Endothelial cell of umbilical vein (primary cell): ENCODE data around the gene USB1. TPM values are rescaled to one million over a fixed set of nuclear protein-coding genes. Genes with fewer than 3 reads are reported as not detected.

ENCODE experiments used
- BruUV-seq: library from RNA; stranded (reverse); fragments of 400-500 nt; replicated peaks from 2 replicates; lab custom pipeline; 2021; lab: Mats Ljungman, UMichigan
- CTCF ChIA-PET: fragments of 300-600, 350-600 bp; sonication (Branson Sonifier 250); formaldehyde crosslinking; loops from one replicate; lab custom pipeline; 2021; ENCODE audit warnings: antibody characterized with exemption, inconsistent platforms; lab: Charles Lee
- POLR2A ChIA-PET: fragments of 300-600, 350-600 bp; sonication (Branson Sonifier 250); formaldehyde crosslinking; loops from one replicate; lab custom pipeline; 2021; ENCODE audit warnings: antibody characterized with exemption, inconsistent platforms; lab: Charles Lee
- DNase-seq: peaks from one replicate; pipeline ENCODE4 v3.0.0-alpha.2; 2011; ENCODE audit warnings: low read depth, low spot score
- FAIRE-seq: peaks from 2 replicates; lab custom pipeline; 2011; peaks lifted over from hg19 to GRCh38; lab: Jason Lieb, UNC
- H2AFZ ChIP-seq: 2 replicates; pipeline ENCODE4 v1.6.0; 2012; ENCODE audit warnings: low read depth, low read length, control low read depth, inconsistent platforms
- H3K27ac ChIP-seq: 2 replicates; pipeline ENCODE4 v1.5.1; 2011; ENCODE audit warnings: low read depth, mild to moderate bottlenecking, control low read depth, low read length, moderate library complexity; ENCODE audit not compliant: insufficient read depth
- H3K27me3 ChIP-seq, 2 experiments: 2 replicates each; pipeline versions ENCODE4 v1.6.0 to v1.6.1; 2011; ENCODE audit warnings: low read length in 2 of 2, mixed read lengths in 1 of 2; ENCODE audit not compliant: control insufficient read depth in 2 of 2, insufficient read depth in 2 of 2
- H3K36me3 ChIP-seq, 2 experiments: 2 replicates in 1 of 2; 3 replicates in 1 of 2; pipeline ENCODE4 v1.5.1; 2011; ENCODE audit warnings: low read length in 2 of 2, mild to moderate bottlenecking in 1 of 2, moderate library complexity in 1 of 2; ENCODE audit not compliant: control insufficient read depth in 2 of 2, insufficient read depth in 2 of 2; ENCODE audit errors: extremely low read depth in 1 of 2
- H3K4me1 ChIP-seq: 3 replicates; pipeline ENCODE4 v1.5.1; 2011; ENCODE audit warnings: mild to moderate bottlenecking, low read length; ENCODE audit not compliant: control insufficient read depth, insufficient read depth; ENCODE audit errors: extremely low read depth
- H3K4me2 ChIP-seq: 2 replicates; pipeline ENCODE4 v1.6.1; 2011; ENCODE audit warnings: low read length, control low read depth, mixed read lengths; ENCODE audit not compliant: insufficient read depth
- H3K4me3 ChIP-seq, 3 experiments: fragments of 200-600 bp in 1 of 3; sonication (generic), shearing (Covaris generic) in 1 of 3; replicated peaks in 1 of 3; 2 replicates each; pipeline ENCODE4 v1.5.1; 2011 to 2016; ENCODE audit warnings: control low read depth in 3 of 3, low read length in 3 of 3, mild to moderate bottlenecking in 2 of 3, inconsistent platforms in 1 of 3, low read depth in 1 of 3, moderate library complexity in 1 of 3; ENCODE audit not compliant: insufficient read depth in 1 of 3
- H3K79me2 ChIP-seq: 2 replicates; pipeline ENCODE4 v1.6.0; 2012; ENCODE audit warnings: low read length, inconsistent platforms; ENCODE audit not compliant: control insufficient read depth, insufficient read depth
- H3K9ac ChIP-seq: replicated peaks from 2 replicates; pipeline ENCODE3; 2011; ENCODE audit warnings: low read length, control low read depth; ENCODE audit not compliant: insufficient read depth; ENCODE audit errors: extremely low read depth
- H3K9me1 ChIP-seq: replicated peaks from 3 replicates; pipeline ENCODE4 v1.6.0; 2011; ENCODE audit warnings: mild to moderate bottlenecking, low read length; ENCODE audit not compliant: control insufficient read depth, insufficient read depth; ENCODE audit errors: extremely low read depth
- H3K9me3 ChIP-seq: replicated peaks from 2 replicates; pipeline ENCODE4 v1.5.1; 2012; ENCODE audit warnings: low read length, inconsistent platforms; ENCODE audit not compliant: control insufficient read depth, insufficient read depth
- H4K20me1 ChIP-seq: replicated peaks from 2 replicates; pipeline ENCODE3; 2011; ENCODE audit warnings: mild to moderate bottlenecking, low read length; ENCODE audit not compliant: control insufficient read depth, insufficient read depth; ENCODE audit errors: extremely low read depth
- FOS ChIP-seq: IDR thresholded peaks from 2 replicates; pipeline ENCODE4 v1.6.1; 2011; ENCODE audit warnings: mild to moderate bottlenecking, low read length, moderate library complexity, borderline replicate concordance; ENCODE audit not compliant: insufficient read depth
- JUN ChIP-seq: IDR thresholded peaks from 2 replicates; pipeline ENCODE4 v1.6.1; 2011; ENCODE audit warnings: borderline replicate concordance, low read depth; ENCODE audit not compliant: insufficient read length, insufficient read depth
- MYC ChIP-seq: IDR thresholded peaks from one replicate; pipeline ENCODE4 v1.6.1; 2011; ENCODE audit warnings: mild to moderate bottlenecking, low read depth, low read length
- POLR2A ChIP-seq: IDR thresholded peaks from 2 replicates; pipeline ENCODE4 v1.6.1; 2012; ENCODE audit warnings: low read depth, mild to moderate bottlenecking, control low read depth, low read length
- POLR2AphosphoS5 ChIP-seq: IDR thresholded peaks from 2 replicates; pipeline ENCODE4 v1.6.1; 2012; ENCODE audit warnings: low read depth, mild to moderate bottlenecking, control low read depth, low read length, moderate library complexity; ENCODE audit not compliant: insufficient read depth
- dilution Hi-C: fragments of 300-500 bp; cut with MboI; formaldehyde crosslinking; loops from one replicate; pipeline ENCODE4 v1.15.0; 2019; ENCODE audit warnings: low sequenced_read_pairs; ENCODE audit not compliant: extremely low pct_ligation_motif_present
- intact Hi-C: fragments of 100-400 bp; cut with micrococcal nuclease; formaldehyde crosslinking; loops from one replicate; pipeline ENCODE4 v1.10.0; 2022
- polyA plus RNA-seq, 4 experiments: library from polyadenylated mRNA; depleted of rRNA in 3 of 4; stranded (reverse) in 3 of 4; unstranded in 1 of 4; fragments of >200 nt; gene quantifications; 2 replicates each; pipeline versions ENCODE4 v1.2.1 to v1.2.3, GENCODE V29; 2011 to 2012; ENCODE audit warnings: missing spikeins in 1 of 4
- total RNA-seq: library from RNA; stranded (reverse); gene quantifications from 2 replicates; pipeline ENCODE4 v1.2.3, GENCODE V29; 2021
- TF ChIP-seq, protein P1 (sequence below): IDR thresholded peaks from 2 replicates; pipeline ENCODE4 v1.6.1; 2011; ENCODE audit not compliant: insufficient read depth, insufficient read length
- TF ChIP-seq, protein P2 (sequence below), 2 donors: IDR thresholded peaks; 1 replicate in 1 of 2; 2 replicates in 1 of 2; pipeline ENCODE4 v1.5.1; 2011; ENCODE audit warnings: low read length in 2 of 2, mild to moderate bottlenecking in 2 of 2, moderate library complexity in 2 of 2, control low read depth in 1 of 2, inconsistent platforms in 1 of 2, low read depth in 1 of 2; ENCODE audit not compliant: insufficient read depth in 1 of 2; ENCODE audit errors: extremely low read depth in 1 of 2

USB1 gene
- total and polyA plus RNA-seq, 2 donors (not counting 3 experiments of a cell fraction or from before 2014, with no cell fraction given) = 64.6 to 83.8 TPM

DNA sequence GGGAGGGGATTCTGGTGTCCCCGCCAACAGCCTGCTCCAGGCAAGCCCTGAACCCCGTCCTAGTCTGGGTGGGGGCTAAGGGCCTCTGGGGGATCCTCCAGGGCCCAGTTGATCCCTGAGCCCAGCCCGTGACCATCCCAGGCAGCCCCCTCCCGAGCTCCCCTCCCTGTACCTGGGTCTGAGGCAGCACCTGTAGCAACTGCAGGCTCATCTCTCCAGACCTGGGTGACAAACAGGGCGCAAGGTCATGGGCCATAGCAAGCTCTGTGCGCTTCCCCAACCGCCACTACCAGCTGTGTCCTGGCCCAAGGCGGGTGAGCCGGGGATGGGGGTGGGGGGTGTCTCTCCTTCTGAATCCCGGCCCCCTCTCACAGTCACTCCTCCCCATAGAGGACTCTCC is 40.9 kb upstream of the USB1 start:
- intact Hi-C loops (no loop called here), dilution Hi-C loops (no loop called here)
- Histone ChIP-seq H3K9me1 (no peaks in the 10 kb centered on the region), H2AFZ (no peak overlapping the region), H3K4me1 (no peaks in the 10 kb centered on the region), H3K27ac (no peak overlapping the region), H3K27me3 (no peaks in the 10 kb centered on the region), H3K9me3 (no peaks in the 10 kb centered on the region), H4K20me1 (no peaks in the 10 kb centered on the region), H3K4me3 (no peak overlapping the region), H3K4me2 (no peak overlapping the region), H3K36me3 (no peaks in the 10 kb centered on the region), H3K79me2 (no peaks in the 10 kb centered on the region), H3K9ac (no peak overlapping the region)
- no TSS peak for BruUV-seq
- no peak for TF ChIP-seq JUN
- POLR2A ChIA-PET = no interaction called here
- CTCF ChIA-PET = no interaction called here
- no peak for DNase-seq
- FAIRE-seq = no peak

DNA sequence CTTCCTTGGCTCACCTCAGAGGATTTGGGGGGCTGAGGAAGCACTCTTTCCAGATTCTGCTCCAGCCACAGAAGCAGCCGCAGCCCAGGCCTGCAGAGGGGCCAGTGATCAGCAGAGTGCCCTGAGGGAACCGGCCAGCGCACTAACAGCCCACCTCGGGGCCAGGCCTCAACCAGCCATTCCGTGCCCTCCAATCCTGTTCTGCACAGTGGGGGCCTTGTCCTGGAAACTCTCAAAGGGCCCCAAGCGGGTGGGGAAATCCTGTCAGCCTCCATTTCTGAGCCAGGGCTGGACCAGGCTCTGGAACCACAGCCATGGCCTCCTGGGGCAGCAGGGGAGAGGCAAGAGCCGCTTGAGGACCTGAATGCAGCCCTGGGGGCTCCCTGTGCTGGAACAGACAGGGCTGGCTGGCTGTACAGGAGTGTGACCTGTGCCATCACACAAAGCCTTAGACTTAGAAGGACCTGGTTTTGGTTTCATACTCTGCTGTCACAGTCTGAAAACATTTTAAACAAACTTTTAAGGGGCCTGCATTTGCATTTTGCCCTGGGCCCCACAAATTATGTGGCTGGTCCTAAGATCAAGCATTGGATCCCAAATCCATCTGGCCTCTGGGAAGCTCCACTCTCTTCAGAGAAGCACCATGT is 40.3 kb upstream of the USB1 start:
- dilution Hi-C loops = no loop called here
- BruUV-seq = no TSS peak
- Histone ChIP-seq H3K9me1 (no peaks in the 10 kb centered on the region), H3K9ac (no peak overlapping the region), H3K27me3 (no peaks in the 10 kb centered on the region), H3K27ac (no peak overlapping the region), H2AFZ (no peak overlapping the region), H3K4me3 (no peak overlapping the region), H3K9me3 (no peaks in the 10 kb centered on the region), H3K36me3 (no peaks in the 10 kb centered on the region), H3K4me1 (no peaks in the 10 kb centered on the region), H3K4me2 (no peak overlapping the region), H4K20me1 (no peaks in the 10 kb centered on the region), H3K79me2 (no peaks in the 10 kb centered on the region)
- no peak for FAIRE-seq
- no peak for DNase-seq
- CTCF ChIA-PET = interaction anchor here (1.0 to 1.7 kb wide), 3 partner anchors 11 to 123 kb away, joined by 3 to 4 read pairs (median 4); partner anchors contain the start of gene CNGB1
- intact Hi-C loops = no loop called here
- POLR2A ChIA-PET = no interaction called here
- TF ChIP-seq, protein P1, sequence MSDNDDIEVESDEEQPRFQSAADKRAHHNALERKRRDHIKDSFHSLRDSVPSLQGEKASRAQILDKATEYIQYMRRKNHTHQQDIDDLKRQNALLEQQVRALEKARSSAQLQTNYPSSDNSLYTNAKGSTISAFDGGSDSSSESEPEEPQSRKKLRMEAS = no peak
- TF ChIP-seq JUN = no peak
- TF ChIP-seq MYC = no peak
- TF ChIP-seq POLR2AphosphoS5 = no peak
- TF ChIP-seq, protein P2, sequence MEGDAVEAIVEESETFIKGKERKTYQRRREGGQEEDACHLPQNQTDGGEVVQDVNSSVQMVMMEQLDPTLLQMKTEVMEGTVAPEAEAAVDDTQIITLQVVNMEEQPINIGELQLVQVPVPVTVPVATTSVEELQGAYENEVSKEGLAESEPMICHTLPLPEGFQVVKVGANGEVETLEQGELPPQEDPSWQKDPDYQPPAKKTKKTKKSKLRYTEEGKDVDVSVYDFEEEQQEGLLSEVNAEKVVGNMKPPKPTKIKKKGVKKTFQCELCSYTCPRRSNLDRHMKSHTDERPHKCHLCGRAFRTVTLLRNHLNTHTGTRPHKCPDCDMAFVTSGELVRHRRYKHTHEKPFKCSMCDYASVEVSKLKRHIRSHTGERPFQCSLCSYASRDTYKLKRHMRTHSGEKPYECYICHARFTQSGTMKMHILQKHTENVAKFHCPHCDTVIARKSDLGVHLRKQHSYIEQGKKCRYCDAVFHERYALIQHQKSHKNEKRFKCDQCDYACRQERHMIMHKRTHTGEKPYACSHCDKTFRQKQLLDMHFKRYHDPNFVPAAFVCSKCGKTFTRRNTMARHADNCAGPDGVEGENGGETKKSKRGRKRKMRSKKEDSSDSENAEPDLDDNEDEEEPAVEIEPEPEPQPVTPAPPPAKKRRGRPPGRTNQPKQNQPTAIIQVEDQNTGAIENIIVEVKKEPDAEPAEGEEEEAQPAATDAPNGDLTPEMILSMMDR (IDR thresholded peaks at IDR 0.05; ENCODE audit: extremely low read depth in 1 of 2, insufficient read depth in 1 of 2, low read depth in 1 of 2, low read length in 2 of 2) = no peak
- TF ChIP-seq POLR2A = no peak
- TF ChIP-seq FOS = no peak
